Measurements from ENCODE around the gene UVSSA. TPM values are rescaled to one million over a fixed set of nuclear protein-coding genes. Genes with fewer than 3 reads are reported as not detected.

UVSSA gene
- total RNA-seq, 3 donors from 2014 or later (not counting 1 experiment from before 2014, with no cell fraction given), result 48.0 to 59.4 (median 56.4) TPM

DNA sequence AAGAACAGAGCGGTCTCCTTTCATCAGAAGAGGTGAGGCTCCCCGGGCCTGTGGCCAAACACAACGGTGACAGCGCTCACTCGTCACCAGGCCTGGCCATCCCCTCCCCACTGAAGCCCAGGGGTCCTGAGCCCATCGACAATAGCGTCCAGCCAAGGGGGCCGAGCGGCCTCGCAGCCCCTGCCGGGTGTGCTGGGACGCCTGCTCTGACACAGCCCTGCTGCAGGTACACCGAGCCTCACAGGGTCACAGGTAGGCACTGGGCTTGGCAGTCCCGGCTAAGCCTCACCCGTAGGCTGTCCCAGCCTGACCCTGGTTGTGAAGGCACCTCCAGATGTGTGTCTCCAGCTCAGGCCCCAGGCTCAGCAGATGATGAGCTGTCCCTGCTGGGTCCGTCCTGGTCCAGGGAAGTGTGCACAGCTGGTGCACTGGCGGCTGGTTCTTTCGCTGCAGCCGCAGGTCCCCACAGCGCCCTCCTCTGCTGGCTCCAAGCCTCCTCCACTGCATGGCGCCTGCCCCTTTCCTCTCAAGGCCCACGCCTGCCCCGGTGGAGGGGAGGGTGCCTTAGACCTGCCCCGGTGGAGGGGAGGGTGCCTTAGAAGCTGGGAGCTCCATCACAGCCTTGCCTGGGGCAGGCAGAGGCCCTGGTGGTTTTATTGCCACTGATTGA lies 21.5 kb downstream of the UVSSA start:
- Mint-ChIP-seq H3K27ac (no peak overlapping the region), H3K36me3 (no peaks in the 10 kb centered on the region), H3K4me1 (peaks cover 4% of the 10 kb centered on the region in 2 donors), H3K27me3 (ENCODE audit: low read depth in 2 of 2) (no peaks in the 10 kb centered on the region), H3K4me3 (no peak overlapping the region), H3K9me3 (no peaks in the 10 kb centered on the region)
- ATAC-seq, result peak in 1 of 3 donors; percentile 18
- intact Hi-C loops (cut with micrococcal nuclease), result no loop called here
- H3K27me3 ChIP-seq (ENCODE audit: control insufficient read depth, insufficient read depth, low read length), result no peaks in the 10 kb centered on the region
- H3K4me1 ChIP-seq (ENCODE audit: control insufficient read depth, insufficient read depth, low read length), result no peaks in the 10 kb centered on the region
- 96% methylated on average over 24 of the region's 24 CpGs for WGBS (ENCODE audit: insufficient coverage)
- H3K9me3 ChIP-seq (ENCODE audit: control insufficient read depth, insufficient read depth, low read length), result no peaks in the 10 kb centered on the region
- H3K36me3 ChIP-seq (ENCODE audit: control insufficient read depth, insufficient read depth, low read length), result peaks cover 9% of the 10 kb centered on the region
- H3K27ac ChIP-seq (ENCODE audit: low read length), result no peak overlapping the region
- no peak overlapping the region for H3K4me3 ChIP-seq (ENCODE audit: low read length)
- TF ChIP-seq, protein P1, sequence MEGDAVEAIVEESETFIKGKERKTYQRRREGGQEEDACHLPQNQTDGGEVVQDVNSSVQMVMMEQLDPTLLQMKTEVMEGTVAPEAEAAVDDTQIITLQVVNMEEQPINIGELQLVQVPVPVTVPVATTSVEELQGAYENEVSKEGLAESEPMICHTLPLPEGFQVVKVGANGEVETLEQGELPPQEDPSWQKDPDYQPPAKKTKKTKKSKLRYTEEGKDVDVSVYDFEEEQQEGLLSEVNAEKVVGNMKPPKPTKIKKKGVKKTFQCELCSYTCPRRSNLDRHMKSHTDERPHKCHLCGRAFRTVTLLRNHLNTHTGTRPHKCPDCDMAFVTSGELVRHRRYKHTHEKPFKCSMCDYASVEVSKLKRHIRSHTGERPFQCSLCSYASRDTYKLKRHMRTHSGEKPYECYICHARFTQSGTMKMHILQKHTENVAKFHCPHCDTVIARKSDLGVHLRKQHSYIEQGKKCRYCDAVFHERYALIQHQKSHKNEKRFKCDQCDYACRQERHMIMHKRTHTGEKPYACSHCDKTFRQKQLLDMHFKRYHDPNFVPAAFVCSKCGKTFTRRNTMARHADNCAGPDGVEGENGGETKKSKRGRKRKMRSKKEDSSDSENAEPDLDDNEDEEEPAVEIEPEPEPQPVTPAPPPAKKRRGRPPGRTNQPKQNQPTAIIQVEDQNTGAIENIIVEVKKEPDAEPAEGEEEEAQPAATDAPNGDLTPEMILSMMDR (IDR thresholded peaks at IDR 0.05), result no peak
- no peak for DNase-seq

DNA sequence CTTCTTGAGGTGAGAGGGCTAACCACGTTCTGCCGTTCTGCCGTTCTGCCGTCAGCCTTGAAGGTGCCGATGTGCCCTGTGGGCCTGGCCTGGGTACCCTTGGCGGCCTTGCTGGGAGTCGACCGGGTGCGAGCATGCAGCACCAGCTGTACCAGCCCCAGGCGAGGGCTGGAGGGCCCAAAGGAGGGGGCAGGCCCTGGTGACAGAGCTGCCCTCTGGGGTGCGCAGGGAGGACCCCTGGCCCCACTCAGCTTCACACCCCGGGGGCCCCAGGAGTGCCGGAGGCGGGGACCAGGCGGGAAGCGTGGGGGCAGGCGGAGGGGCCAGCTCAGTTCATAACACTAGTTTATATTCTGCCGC lies 22.1 kb downstream of the UVSSA start:
- Histone ChIP-seq H3K27me3 (ENCODE audit: control insufficient read depth, insufficient read depth, low read length) (no peaks in the 10 kb centered on the region), H3K4me1 (ENCODE audit: control insufficient read depth, insufficient read depth, low read length) (no peaks in the 10 kb centered on the region), H3K9me3 (ENCODE audit: control insufficient read depth, insufficient read depth, low read length) (no peaks in the 10 kb centered on the region), H3K36me3 (ENCODE audit: control insufficient read depth, insufficient read depth, low read length) (peaks cover 9% of the 10 kb centered on the region), H3K27ac (ENCODE audit: low read length) (no peak overlapping the region), H3K4me3 (ENCODE audit: low read length) (no peak overlapping the region)
- 86% methylated on average over 18 of the region's 18 CpGs for WGBS (ENCODE audit: insufficient coverage)
- peaks cover 4% of the 10 kb centered on the region in 2 donors for H3K4me1 Mint-ChIP-seq
- H3K9me3 Mint-ChIP-seq, result no peaks in the 10 kb centered on the region
- ATAC-seq, result no peak
- TF ChIP-seq, protein P1 (IDR thresholded peaks at IDR 0.05), result no peak
- no peaks in the 10 kb centered on the region for H3K36me3 Mint-ChIP-seq
- no peak for DNase-seq
- no peaks in the 10 kb centered on the region for H3K27me3 Mint-ChIP-seq (ENCODE audit: low read depth in 2 of 2)
- no peak overlapping the region for H3K4me3 Mint-ChIP-seq
- no peak overlapping the region for H3K27ac Mint-ChIP-seq
- intact Hi-C loops (cut with micrococcal nuclease), result no loop called here

DNA sequence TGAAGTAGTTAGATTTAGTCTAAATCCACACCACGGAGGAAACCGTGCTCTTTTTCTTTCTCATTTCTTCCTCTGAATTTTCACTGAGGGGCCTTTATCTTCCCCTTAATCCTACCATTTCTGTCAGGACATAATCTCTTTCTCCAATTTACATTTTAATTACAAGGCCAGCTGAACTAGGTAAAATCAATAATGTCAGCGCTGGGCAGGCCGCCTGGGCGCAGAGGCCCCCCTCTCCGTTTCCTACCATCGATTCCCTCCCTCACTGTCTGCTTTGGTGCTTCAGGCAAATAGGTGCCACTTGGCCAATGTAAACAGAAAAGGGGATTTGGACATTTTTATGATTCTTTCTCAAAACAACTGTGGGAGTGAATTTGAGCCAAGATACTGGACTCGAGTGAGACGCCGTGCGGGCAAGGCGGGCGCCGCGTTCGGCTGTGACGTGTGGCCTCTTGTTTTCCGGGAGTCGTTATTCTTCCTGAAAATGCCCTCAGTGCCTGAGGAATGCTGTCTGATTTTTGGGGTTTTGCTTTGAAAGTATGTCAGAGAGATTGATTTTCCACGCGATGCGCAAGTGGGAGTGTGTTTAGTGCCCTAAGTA lies 22.6 kb downstream of the UVSSA start:
- H3K4me1 Mint-ChIP-seq, result peaks cover 4% of the 10 kb centered on the region in 2 donors
- 98% methylated on average over 22 of the region's 22 CpGs for WGBS (ENCODE audit: insufficient coverage)
- intact Hi-C loops (cut with micrococcal nuclease), result no loop called here
- no peak for DNase-seq
- no peaks in the 10 kb centered on the region for H3K4me1 ChIP-seq (ENCODE audit: control insufficient read depth, insufficient read depth, low read length)
- H3K27ac Mint-ChIP-seq, result no peak overlapping the region
- H3K4me3 Mint-ChIP-seq, result no peak overlapping the region
- H3K27me3 ChIP-seq (ENCODE audit: control insufficient read depth, insufficient read depth, low read length), result no peaks in the 10 kb centered on the region
- ATAC-seq, result no peak
- no peak overlapping the region for H3K4me3 ChIP-seq (ENCODE audit: low read length)
- no peaks in the 10 kb centered on the region for H3K9me3 Mint-ChIP-seq
- H3K36me3 ChIP-seq (ENCODE audit: control insufficient read depth, insufficient read depth, low read length), result peaks cover 9% of the 10 kb centered on the region
- no peaks in the 10 kb centered on the region for H3K9me3 ChIP-seq (ENCODE audit: control insufficient read depth, insufficient read depth, low read length)
- TF ChIP-seq, protein P1 (IDR thresholded peaks at IDR 0.05), result no peak
- no peaks in the 10 kb centered on the region for H3K36me3 Mint-ChIP-seq
- no peaks in the 10 kb centered on the region for H3K27me3 Mint-ChIP-seq (ENCODE audit: low read depth in 2 of 2)
- no peak overlapping the region for H3K27ac ChIP-seq (ENCODE audit: low read length)
